AG09319 (cell line): ENCODE measurements around the gene CD200R1.

ENCODE experiments used
- DNase-seq: peaks from one replicate; pipeline ENCODE4 v3.0.0-alpha.2; 2010; ENCODE audit warnings: low read depth; ENCODE audit errors: extremely low read depth
- CTCF ChIP-seq: IDR thresholded peaks from 2 replicates; pipeline ENCODE4 v1.5.1; 2011; ENCODE audit warnings: low read depth, mild to moderate bottlenecking, inconsistent platforms, low read length, moderate library complexity

CD200R1 gene

GRCh38 chr3:112974178-112974517 is 755 bp downstream of the CD200R1 start:
- DNase-seq, result no peak
- no peak for TF ChIP-seq CTCF

GRCh38 chr3:112973325-112974177 is 1.4 kb downstream of the CD200R1 start:
- TF ChIP-seq CTCF, result no peak
- DNase-seq, result no peak

- no peak for TF ChIP-seq CTCF
- no peak for DNase-seq
Observed at GRCh38 chr3:112972158-112972557, 2.7 kb downstream of the CD200R1 start.

GRCh38 chr3:112967828-112968227 is 7.1 kb downstream of the CD200R1 start:
- no peak for DNase-seq
- no peak for TF ChIP-seq CTCF

- DNase-seq, result no peak
- TF ChIP-seq CTCF, result no peak
Observed at GRCh38 chr3:112967425-112967824, 7.5 kb downstream of the CD200R1 start.

- no peak for TF ChIP-seq CTCF
- DNase-seq, result no peak
Observed at GRCh38 chr3:112966633-112967032, 8.3 kb downstream of the CD200R1 start.

GRCh38 chr3:112965656-112966055 is 9.2 kb downstream of the CD200R1 start:
- no peak for TF ChIP-seq CTCF
- DNase-seq, result no peak
